ENCODE data around the gene CELF2.

DNA sequence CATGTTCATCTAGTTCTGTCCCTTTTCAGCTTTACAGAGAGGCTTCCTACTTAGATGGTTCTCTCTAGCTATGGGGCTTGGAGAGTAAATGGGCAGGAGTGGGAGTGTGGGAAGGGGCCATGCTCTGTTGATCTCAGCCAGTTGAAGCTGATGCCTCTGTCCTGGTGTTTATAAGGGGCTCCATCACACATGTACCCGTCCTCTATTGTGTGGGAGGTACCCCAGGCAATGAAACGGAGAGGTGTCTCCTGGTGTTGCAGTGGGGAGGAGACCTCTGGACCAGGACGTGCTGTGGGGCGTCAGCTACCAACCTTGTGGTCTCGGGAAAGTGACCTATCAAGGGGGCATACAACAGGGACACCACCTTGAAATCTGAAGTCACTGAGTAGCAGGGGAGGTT lies 173.5 kb downstream of the CELF2 start:
- TF ChIP-seq POLR2AphosphoS5 (IDR thresholded peaks at IDR 0.05) = no peak
- TF ChIP-seq, protein P1, sequence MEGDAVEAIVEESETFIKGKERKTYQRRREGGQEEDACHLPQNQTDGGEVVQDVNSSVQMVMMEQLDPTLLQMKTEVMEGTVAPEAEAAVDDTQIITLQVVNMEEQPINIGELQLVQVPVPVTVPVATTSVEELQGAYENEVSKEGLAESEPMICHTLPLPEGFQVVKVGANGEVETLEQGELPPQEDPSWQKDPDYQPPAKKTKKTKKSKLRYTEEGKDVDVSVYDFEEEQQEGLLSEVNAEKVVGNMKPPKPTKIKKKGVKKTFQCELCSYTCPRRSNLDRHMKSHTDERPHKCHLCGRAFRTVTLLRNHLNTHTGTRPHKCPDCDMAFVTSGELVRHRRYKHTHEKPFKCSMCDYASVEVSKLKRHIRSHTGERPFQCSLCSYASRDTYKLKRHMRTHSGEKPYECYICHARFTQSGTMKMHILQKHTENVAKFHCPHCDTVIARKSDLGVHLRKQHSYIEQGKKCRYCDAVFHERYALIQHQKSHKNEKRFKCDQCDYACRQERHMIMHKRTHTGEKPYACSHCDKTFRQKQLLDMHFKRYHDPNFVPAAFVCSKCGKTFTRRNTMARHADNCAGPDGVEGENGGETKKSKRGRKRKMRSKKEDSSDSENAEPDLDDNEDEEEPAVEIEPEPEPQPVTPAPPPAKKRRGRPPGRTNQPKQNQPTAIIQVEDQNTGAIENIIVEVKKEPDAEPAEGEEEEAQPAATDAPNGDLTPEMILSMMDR (IDR thresholded peaks at IDR 0.05) = no peak
